H1 (cell line): ENCODE measurements around the gene EHD2. TPM values are rescaled to one million over a fixed set of nuclear protein-coding genes. Genes with fewer than 3 reads are reported as not detected.

Experiments
- KDM5A ChIP-seq: fragments of 200-600 bp; IDR thresholded peaks from 2 replicates; pipeline ENCODE4 v1.7.1; 2012; ENCODE audit warnings: mild to moderate bottlenecking, low read length, inconsistent platforms, mixed read lengths
- TCF12 ChIP-seq: IDR thresholded peaks from 2 replicates; pipeline ENCODE4 v1.6.1; 2011; ENCODE audit warnings: low read depth, mild to moderate bottlenecking, low read length
- polyA plus RNA-seq, 7 experiments: library from polyadenylated mRNA; depleted of rRNA in 3 of 7; stranded (reverse) in 5 of 7; unstranded in 2 of 7; fragments of >200 nt in 5 of 7; fragments of 200-250 nt in 2 of 7; gene quantifications; 1 replicate in 5 of 7; 2 replicates in 1 of 7; 4 replicates in 1 of 7; pipeline versions ENCODE4 v1.2.1 to v1.2.3, GENCODE V29; 2011 to 2013; ENCODE audit warnings: missing spikeins in 2 of 7, mixed read lengths in 2 of 7
- total RNA-seq: library from RNA; stranded (reverse); fragmentation: NEBNext Ultra II Directional; extraction: Animal tissue kit (Norgen Biotek cat#: 25700); gene quantifications from 2 replicates; pipeline ENCODE4 v1.2.1, GENCODE V29; 2021

EHD2 gene
- total and polyA plus RNA-seq, 2 of the 8 experiments (the other 6 are each of a cell fraction or from before 2014, with no cell fraction given) = 4.5 to 14.3 TPM

- no peak for TF ChIP-seq TCF12
- TF ChIP-seq KDM5A = no peak
Observed at GRCh38 chr19:47701717-47702552, 11.3 kb upstream of the EHD2 start (continued).
